ENCODE data around the gene MCTP1. TPM values are rescaled to one million over a fixed set of nuclear protein-coding genes. Genes with fewer than 3 reads are reported as not detected.
A peak's percentile ranks its signal among the peaks of the same experiment; 100 is the strongest.

Gene MCTP1
- total RNA-seq, 3 donors from 2014 or later: 22.8 to 57.8 (median 24.3) TPM

- Histone ChIP-seq H3K9me3 (no peaks in the 10 kb centered on the region), H3K4me1 (no peaks in the 10 kb centered on the region), H3K36me3 (no peaks in the 10 kb centered on the region), H3K27ac (no peak overlapping the region), H3K4me3 (no peak overlapping the region), H3K27me3 (no peaks in the 10 kb centered on the region)
- intact Hi-C loops (cut with DNase I; ENCODE audit: low total_unique reads): no loop called here
- DNase-seq (ENCODE audit: low spot score in 2 of 2): no peak
- no peak for TF ChIP-seq POLR2A (IDR thresholded peaks at IDR 0.05)
- TF ChIP-seq POLR2AphosphoS5 (IDR thresholded peaks at IDR 0.05): no peak
- TF ChIP-seq CTCF (IDR thresholded peaks at IDR 0.05): no peak
Observed at GRCh38 chr5:95317085-95317484, 32.2 kb upstream of the MCTP1 start.

- H3K4me1 ChIP-seq: no peaks in the 10 kb centered on the region
- no peak for DNase-seq (ENCODE audit: low spot score in 2 of 2)
- TF ChIP-seq POLR2A (IDR thresholded peaks at IDR 0.05) (no peak), POLR2AphosphoS5 (IDR thresholded peaks at IDR 0.05) (no peak), CTCF (IDR thresholded peaks at IDR 0.05) (no peak)
- H3K4me3 ChIP-seq: no peak overlapping the region
- no peaks in the 10 kb centered on the region for H3K36me3 ChIP-seq
- no peaks in the 10 kb centered on the region for H3K27me3 ChIP-seq
- intact Hi-C loops (cut with DNase I; ENCODE audit: low total_unique reads): no loop called here
- no peaks in the 10 kb centered on the region for H3K9me3 ChIP-seq
- H3K27ac ChIP-seq: no peak overlapping the region
Observed at GRCh38 chr5:95304711-95305110, 19.8 kb upstream of the MCTP1 start.

GRCh38 chr5:95298651-95299050, 13.8 kb upstream of the MCTP1 start:
- DNase-seq (ENCODE audit: low spot score in 2 of 2): no peak
- H3K4me3 ChIP-seq: no peak overlapping the region
- no peaks in the 10 kb centered on the region for H3K36me3 ChIP-seq
- H3K9me3 ChIP-seq: no peaks in the 10 kb centered on the region
- H3K4me1 ChIP-seq: no peaks in the 10 kb centered on the region
- no peak for TF ChIP-seq POLR2A (IDR thresholded peaks at IDR 0.05)
- H3K27ac ChIP-seq: no peak overlapping the region
- H3K27me3 ChIP-seq: no peaks in the 10 kb centered on the region
- intact Hi-C loops (cut with DNase I; ENCODE audit: low total_unique reads): no loop called here

GRCh38 chr5:95296291-95296690, 11.4 kb upstream of the MCTP1 start:
- intact Hi-C loops (cut with DNase I; ENCODE audit: low total_unique reads): no loop called here
- peaks cover 0 to 6% of the 10 kb centered on the region in 2 donors for H3K27me3 ChIP-seq
- H3K36me3 ChIP-seq: no peaks in the 10 kb centered on the region
- no peak for DNase-seq (ENCODE audit: low spot score in 2 of 2)
- no peak overlapping the region for H3K27ac ChIP-seq
- no peaks in the 10 kb centered on the region for H3K4me1 ChIP-seq
- no peaks in the 10 kb centered on the region for H3K9me3 ChIP-seq
- TF ChIP-seq CTCF (IDR thresholded peaks at IDR 0.05): no peak
- TF ChIP-seq POLR2A (IDR thresholded peaks at IDR 0.05): no peak
- H3K4me3 ChIP-seq: no peak overlapping the region

- no peaks in the 10 kb centered on the region for H3K4me1 ChIP-seq
- H3K4me3 ChIP-seq: peak overlapping the region; percentile 54 to 72 (median 62)
- H3K27me3 ChIP-seq: peaks cover 3 to 68% of the 10 kb centered on the region in 2 donors
- TF ChIP-seq CTCF (IDR thresholded peaks at IDR 0.05) (no peak), POLR2A (IDR thresholded peaks at IDR 0.05) (no peak), POLR2AphosphoS5 (IDR thresholded peaks at IDR 0.05) (no peak)
- no peak overlapping the region for H3K27ac ChIP-seq
- intact Hi-C loops (cut with DNase I; ENCODE audit: low total_unique reads): no loop called here
- no peaks in the 10 kb centered on the region for H3K9me3 ChIP-seq
- H3K36me3 ChIP-seq: no peaks in the 10 kb centered on the region
- no peak for DNase-seq (ENCODE audit: low spot score in 2 of 2)
Observed at GRCh38 chr5:95285409-95285755, 488 bp upstream of the MCTP1 start.

Measured in breast epithelium (tissue), 4 donors.